ENCODE measurements around the gene DLG2.

DNA sequence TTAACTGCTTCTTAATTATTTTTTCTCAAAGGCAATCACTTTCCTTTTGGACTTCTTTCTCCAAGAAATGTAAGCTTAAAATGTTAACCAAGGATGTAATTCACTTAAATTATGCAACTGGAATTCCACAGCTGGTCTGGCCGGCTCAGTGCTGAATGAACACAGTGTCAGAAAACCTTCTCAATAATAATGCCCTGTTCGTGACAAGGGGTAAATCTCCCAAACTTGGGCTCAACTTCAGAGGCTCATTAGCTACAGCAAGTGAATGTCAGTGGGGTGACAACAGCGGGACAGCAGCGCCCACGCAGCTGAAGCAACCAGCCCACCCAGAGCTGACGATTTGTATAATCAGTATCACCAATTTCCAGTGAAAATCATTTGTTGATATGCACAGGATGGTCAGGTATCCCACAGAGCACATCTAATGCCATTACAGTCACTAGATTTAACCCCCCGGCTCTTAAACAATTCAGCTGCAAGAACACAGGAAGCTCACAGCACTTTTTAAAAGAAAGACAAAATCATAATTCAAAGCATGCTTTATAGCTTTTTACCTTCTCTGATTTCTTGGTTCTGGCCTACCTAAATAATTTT lies 704.8 kb downstream of the DLG2 start:
- TF ChIP-seq, protein P1, sequence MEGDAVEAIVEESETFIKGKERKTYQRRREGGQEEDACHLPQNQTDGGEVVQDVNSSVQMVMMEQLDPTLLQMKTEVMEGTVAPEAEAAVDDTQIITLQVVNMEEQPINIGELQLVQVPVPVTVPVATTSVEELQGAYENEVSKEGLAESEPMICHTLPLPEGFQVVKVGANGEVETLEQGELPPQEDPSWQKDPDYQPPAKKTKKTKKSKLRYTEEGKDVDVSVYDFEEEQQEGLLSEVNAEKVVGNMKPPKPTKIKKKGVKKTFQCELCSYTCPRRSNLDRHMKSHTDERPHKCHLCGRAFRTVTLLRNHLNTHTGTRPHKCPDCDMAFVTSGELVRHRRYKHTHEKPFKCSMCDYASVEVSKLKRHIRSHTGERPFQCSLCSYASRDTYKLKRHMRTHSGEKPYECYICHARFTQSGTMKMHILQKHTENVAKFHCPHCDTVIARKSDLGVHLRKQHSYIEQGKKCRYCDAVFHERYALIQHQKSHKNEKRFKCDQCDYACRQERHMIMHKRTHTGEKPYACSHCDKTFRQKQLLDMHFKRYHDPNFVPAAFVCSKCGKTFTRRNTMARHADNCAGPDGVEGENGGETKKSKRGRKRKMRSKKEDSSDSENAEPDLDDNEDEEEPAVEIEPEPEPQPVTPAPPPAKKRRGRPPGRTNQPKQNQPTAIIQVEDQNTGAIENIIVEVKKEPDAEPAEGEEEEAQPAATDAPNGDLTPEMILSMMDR (IDR thresholded peaks at IDR 0.05; ENCODE audit: extremely low read depth in 1 of 2, insufficient read depth in 1 of 2, low read depth in 1 of 2, low read length in 2 of 2): no peak
- no peak for TF ChIP-seq POLR2A (IDR thresholded peaks at IDR 0.05; ENCODE audit: low read depth, low read length)
- TF ChIP-seq, protein P2, sequence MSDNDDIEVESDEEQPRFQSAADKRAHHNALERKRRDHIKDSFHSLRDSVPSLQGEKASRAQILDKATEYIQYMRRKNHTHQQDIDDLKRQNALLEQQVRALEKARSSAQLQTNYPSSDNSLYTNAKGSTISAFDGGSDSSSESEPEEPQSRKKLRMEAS (IDR thresholded peaks at IDR 0.05; ENCODE audit: insufficient read depth, insufficient read length): no peak
